OCI-LY7 (cell line): ENCODE results near the gene ERBB2. TPM values are rescaled to one million over a fixed set of nuclear protein-coding genes. Genes with fewer than 3 reads are reported as not detected.

ENCODE experiments used
- BruUV-seq: library from RNA; stranded (reverse); fragments of 400-500 nt; replicated peaks from 2 replicates; lab custom pipeline; 2021; lab: Mats Ljungman, UMichigan
- CTCF ChIA-PET: fragments of 300-600 bp; sonication (Branson Sonifier 250); formaldehyde crosslinking; loops from one replicate; lab custom pipeline; 2022; ENCODE audit warnings: antibody characterized with exemption; ENCODE audit not compliant: unreplicated experiment; lab: Charles Lee
- POLR2A ChIA-PET: fragments of 300-600 bp; sonication (Branson Sonifier 250); formaldehyde crosslinking; loops from one replicate; lab custom pipeline; 2022; ENCODE audit warnings: antibody characterized with exemption; lab: Charles Lee
- DNase-seq: peaks from one replicate; pipeline ENCODE4 v3.0.0-alpha.2; 2015; ENCODE audit warnings: low spot score
- H2AFZ ChIP-seq: fragments of 200-600 bp; sonication (generic), shearing (Covaris generic); 2 replicates; pipeline ENCODE4 v1.6.1; 2014; ENCODE audit warnings: mild to moderate bottlenecking, antibody characterized with exemption, low read length, moderate library complexity
- H3K27ac ChIP-seq: fragments of 200-600 bp; sonication (generic); 2 replicates; pipeline ENCODE4 v1.5.1; 2014; ENCODE audit warnings: mixed run types, low read depth, mild to moderate bottlenecking, moderate library complexity, low read length, inconsistent platforms; ENCODE audit not compliant: poor library complexity, severe bottlenecking
- H3K36me3 ChIP-seq: fragments of 200-600 bp; sonication (generic); 2 replicates; pipeline ENCODE4 v1.6.1; 2014; ENCODE audit warnings: mild to moderate bottlenecking, antibody characterized with exemption, low read length, moderate library complexity, mixed read lengths; ENCODE audit not compliant: insufficient read depth
- H3K4me1 ChIP-seq: fragments of 200-600 bp; sonication (generic); 2 replicates; pipeline ENCODE4 v1.5.1; 2014; ENCODE audit warnings: mild to moderate bottlenecking, low read length; ENCODE audit not compliant: insufficient read depth, poor library complexity, severe bottlenecking
- H3K4me2 ChIP-seq: fragments of 200-600 bp; sonication (generic); 2 replicates; pipeline ENCODE4 v1.6.1; 2014; ENCODE audit warnings: mild to moderate bottlenecking, low read length
- H3K4me3 ChIP-seq: fragments of 200-600 bp; sonication (generic); 2 replicates; pipeline ENCODE4 v1.5.1; 2014; ENCODE audit warnings: mild to moderate bottlenecking, low read depth, low read length; ENCODE audit not compliant: poor library complexity, severe bottlenecking
- H3K79me2 ChIP-seq: fragments of 200-600 bp; sonication (generic); 2 replicates; pipeline ENCODE4 v1.6.1; 2016; ENCODE audit warnings: low read depth, mild to moderate bottlenecking, low read length, moderate library complexity, mixed read lengths; ENCODE audit not compliant: insufficient read depth
- H3K9me2 ChIP-seq: fragments of 200-600 bp; sonication (generic); 2 replicates; pipeline ENCODE4 v1.6.1; 2016; ENCODE audit warnings: mild to moderate bottlenecking, low read length, mixed read lengths; ENCODE audit not compliant: insufficient read depth
- H3K9me3 ChIP-seq: fragments of 200-600 bp; sonication (generic); 2 replicates; pipeline ENCODE4 v1.6.1; 2014; ENCODE audit warnings: mild to moderate bottlenecking, mixed run types, low read length, mixed read lengths
- H4K20me1 ChIP-seq: fragments of 200-600 bp; sonication (generic); 2 replicates; pipeline ENCODE4 v1.6.1; 2014; ENCODE audit warnings: mild to moderate bottlenecking, antibody characterized with exemption, low read length, moderate library complexity, mixed read lengths; ENCODE audit not compliant: insufficient read depth
- CTCF ChIP-seq: fragments of 200-600 bp; sonication (generic); conservative IDR thresholded peaks from 2 replicates; pipeline ENCODE4 v1.5.1; 2014; ENCODE audit warnings: mild to moderate bottlenecking, antibody characterized with exemption, low read length, moderate library complexity, mixed read lengths
- EZH2phosphoT487 ChIP-seq: fragments of 200-600 bp; sonication (generic); IDR thresholded peaks from 2 replicates; pipeline ENCODE4 v1.6.1; 2018; ENCODE audit warnings: low read depth, borderline replicate concordance, mild to moderate bottlenecking, mixed run types, antibody characterized with exemption, low read length, moderate library complexity, mixed read lengths
- intact Hi-C: fragments of 100-400 bp; cut with micrococcal nuclease; formaldehyde crosslinking; loops from one replicate; pipeline ENCODE4 v1.10.0; 2022; ENCODE audit not compliant: unreplicated experiment
- total RNA-seq, 2 experiments: library from RNA; depleted of rRNA in 1 of 2; stranded (reverse); fragments of >200 nt in 1 of 2; shearing (Covaris generic) in 1 of 2; gene quantifications; 2 replicates each; pipeline ENCODE4 v1.2.3, GENCODE V29; 2014 to 2022

Gene ERBB2
- total RNA-seq, 2 experiments from 2014 or later = 6.5 to 11.4 TPM

DNA sequence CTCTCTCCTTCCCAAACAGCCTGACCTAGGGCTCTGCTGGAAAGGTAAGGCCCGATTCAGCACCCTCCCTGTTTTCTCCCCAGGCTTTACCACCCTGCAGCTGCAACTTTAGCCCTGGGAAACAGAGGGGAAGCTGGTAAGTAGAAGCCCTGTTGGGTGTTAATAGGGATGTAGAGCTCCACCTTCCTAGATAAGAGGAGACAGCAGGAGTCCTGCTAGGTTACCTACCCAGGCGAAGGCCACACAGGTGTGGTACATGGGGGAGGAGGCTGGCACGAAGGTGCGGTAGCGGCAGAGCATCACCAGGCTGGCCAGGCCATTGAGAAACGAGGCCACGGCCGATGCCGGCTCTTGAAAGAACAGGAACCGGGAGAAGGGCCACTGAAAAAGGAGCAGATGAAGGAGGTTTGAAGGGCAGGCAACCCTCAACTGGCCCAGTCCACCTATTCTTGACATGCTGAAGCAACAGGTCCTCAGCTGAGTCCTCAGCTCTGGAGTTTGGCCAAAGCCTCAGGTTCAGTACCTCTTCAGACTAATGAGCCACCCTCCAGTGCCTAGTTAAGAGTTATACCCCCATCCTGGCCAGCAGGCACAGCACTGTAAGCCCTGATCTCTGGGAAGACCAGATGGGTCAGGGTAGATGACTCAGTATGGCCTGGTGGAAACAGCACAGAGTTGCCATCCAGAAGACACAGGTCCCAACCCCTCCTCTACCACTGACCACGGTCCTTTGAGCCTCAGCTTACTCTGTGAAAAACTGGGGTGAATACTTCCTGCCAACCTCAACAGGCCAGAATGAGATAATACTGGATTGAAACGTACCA, 15.3 kb upstream of the ERBB2 start:
- intact Hi-C loops = loop anchor here (5.0 kb wide), 1 partner anchor 68 kb away; no protein-coding TSS in a partner anchor
- Histone ChIP-seq H3K4me2 (no peak overlapping the region), H3K4me1 (peaks cover 26% of the 10 kb centered on the region), H3K36me3 (no peaks in the 10 kb centered on the region), H3K9me2 (no peaks in the 10 kb centered on the region), H3K9me3 (no peaks in the 10 kb centered on the region), H3K27ac (no peak overlapping the region), H2AFZ (no peak overlapping the region), H3K4me3 (no peak overlapping the region), H3K79me2 (0 out of 2 replicates have a peak, but pooled peaks cover 10% of the 10 kb centered on the region), H4K20me1 (no peaks in the 10 kb centered on the region)
- TF ChIP-seq CTCF = no peak
- TF ChIP-seq EZH2phosphoT487 = no peak
- BruUV-seq = no TSS peak
- ChIA-PET POLR2A (interaction anchor here (0.7 to 1.0 kb wide), 2 partner anchors 69 to 71 kb away, joined by 3 to 4 read pairs; no protein-coding TSS in a partner anchor), CTCF (no interaction called here)
- DNase-seq = no peak

DNA sequence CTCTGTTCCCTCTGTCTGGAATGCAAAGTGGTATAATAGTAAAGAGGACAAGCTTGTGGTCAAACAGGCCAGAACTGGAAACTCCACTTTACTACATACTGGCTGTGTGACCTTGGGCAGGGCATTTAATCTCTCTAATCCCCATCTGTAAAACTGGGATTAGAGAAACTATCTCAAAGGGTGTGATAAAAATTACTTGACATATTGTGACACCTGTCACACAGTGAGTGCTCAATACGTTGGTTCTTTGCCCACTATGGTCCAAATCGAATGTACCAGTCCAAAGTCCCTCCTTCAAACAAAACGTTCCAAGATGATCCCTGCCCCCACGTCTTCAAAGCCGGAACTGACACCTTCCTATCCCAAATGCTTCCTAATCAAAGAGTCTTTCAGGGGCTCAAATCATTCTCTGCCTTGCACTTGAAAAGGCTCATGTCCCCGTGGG, 12.7 kb upstream of the ERBB2 start:
- no peak for TF ChIP-seq CTCF
- TF ChIP-seq EZH2phosphoT487 = no peak
- POLR2A ChIA-PET = interaction anchor here (0.6 to 1.3 kb wide), 4 partner anchors 16 to 285 kb away, joined by 3 to 5 read pairs (median 4); no protein-coding TSS in a partner anchor
- 0 out of 2 replicates have a peak, but pooled peaks cover 10% of the 10 kb centered on the region for H3K79me2 ChIP-seq
- intact Hi-C loops = loop anchor here (5.0 kb wide), 1 partner anchor 65 kb away; no protein-coding TSS in a partner anchor
- H3K4me3 ChIP-seq = peak overlapping the region; percentile 89
- DNase-seq = no peak
- BruUV-seq = TSS peak; percentile 85
- H2AFZ ChIP-seq = peak overlapping the region; percentile 83
- H3K36me3 ChIP-seq = no peaks in the 10 kb centered on the region
- H3K4me2 ChIP-seq = peak overlapping the region; percentile 99
- CTCF ChIA-PET = no interaction called here
- H3K9me3 ChIP-seq = no peaks in the 10 kb centered on the region
- no peaks in the 10 kb centered on the region for H4K20me1 ChIP-seq
- peaks cover 17% of the 10 kb centered on the region for H3K4me1 ChIP-seq
- peak overlapping the region; percentile 91 for H3K27ac ChIP-seq
- no peaks in the 10 kb centered on the region for H3K9me2 ChIP-seq
